ENCODE data around the gene FSTL4.

Gene FSTL4

GRCh38 chr5:133360693-133361472 lies 251.5 kb downstream of the FSTL4 start:
- no peak for ATAC-seq

- ATAC-seq, result no peak
Measured at GRCh38 chr5:133359861-133360260, 252.5 kb downstream of the FSTL4 start.

GRCh38 chr5:133358271-133358670 lies 254.1 kb downstream of the FSTL4 start:
- ATAC-seq, result no peak

- ATAC-seq, result no peak
Measured at GRCh38 chr5:133357758-133358157, 254.6 kb downstream of the FSTL4 start.

GRCh38 chr5:133356984-133357421 lies 255.3 kb downstream of the FSTL4 start:
- no peak for ATAC-seq

GRCh38 chr5:133356396-133356983 lies 255.9 kb downstream of the FSTL4 start:
- ATAC-seq, result no peak

GRCh38 chr5:133354323-133355185 lies 257.8 kb downstream of the FSTL4 start:
- ATAC-seq, result no peak

GRCh38 chr5:133353741-133354140 lies 258.6 kb downstream of the FSTL4 start:
- no peak for ATAC-seq

- no peak for ATAC-seq
Measured at GRCh38 chr5:133348406-133348805, 263.9 kb downstream of the FSTL4 start.

GRCh38 chr5:133347039-133347438 lies 265.3 kb downstream of the FSTL4 start:
- ATAC-seq, result no peak

GRCh38 chr5:133344266-133344665 lies 268.1 kb downstream of the FSTL4 start:
- ATAC-seq, result no peak

- no peak for ATAC-seq
Measured at GRCh38 chr5:133343196-133343595, 269.1 kb downstream of the FSTL4 start.

- no peak for ATAC-seq
Measured at GRCh38 chr5:133341915-133342710, 270.2 kb downstream of the FSTL4 start.

- ATAC-seq, result no peak
Measured at GRCh38 chr5:133341296-133341695, 271.0 kb downstream of the FSTL4 start.

- ATAC-seq, result no peak
Measured at GRCh38 chr5:133340822-133341221, 271.5 kb downstream of the FSTL4 start.

- ATAC-seq, result no peak
Measured at GRCh38 chr5:133340002-133340755, 272.2 kb downstream of the FSTL4 start.

- ATAC-seq, result no peak
Measured at GRCh38 chr5:133338504-133339355, 273.6 kb downstream of the FSTL4 start.

- ATAC-seq, result no peak
Measured at GRCh38 chr5:133337795-133338445, 274.4 kb downstream of the FSTL4 start.

GRCh38 chr5:133336969-133337410 lies 275.4 kb downstream of the FSTL4 start:
- ATAC-seq, result no peak
